Measurements from ENCODE around the gene VWA8.
"Not testable (repeated sequence)": the region's sequence is repeated elsewhere in the genome, so short reads cannot be mapped to it uniquely, and the experiment has no call there.

GRCh38 chr13:41647699-41648313 lies 313.1 kb downstream of the VWA8 start:
- TF ChIP-seq POLR2A (IDR thresholded peaks at IDR 0.05; ENCODE audit: extremely low read depth, insufficient read length); CTCF (IDR thresholded peaks at IDR 0.05; ENCODE audit: low read depth, low read length); MYC (IDR thresholded peaks at IDR 0.05; ENCODE audit: low read depth, low read length): not testable (repeated sequence)

All from NB4 (cell line).